Kidney (tissue), 14 donors: Measurements from ENCODE around the gene CLIP3. TPM values are rescaled to one million over a fixed set of nuclear protein-coding genes. Genes with fewer than 3 reads are reported as not detected.

Experiments used
- DNase-seq, 5 donors: peaks; one replicate each; pipeline ENCODE4 v3.0.0-alpha.2; 2013 to 2020
- FAIRE-seq: peaks from 2 replicates; lab custom pipeline; 2012; peaks lifted over from hg19 to GRCh38; lab: Jason Lieb, UNC
- H3K27ac ChIP-seq, 2 donors: one replicate each; pipeline ENCODE4 v1.7.0; 2013; ENCODE audit warnings: low read depth in 2 of 2, low read length in 2 of 2, inconsistent platforms in 1 of 2
- H3K27me3 ChIP-seq: one replicate; pipeline ENCODE4 v1.7.1; 2013; ENCODE audit warnings: low read length, inconsistent platforms; ENCODE audit not compliant: control insufficient read depth, insufficient read depth
- H3K36me3 ChIP-seq, 3 donors: one replicate each; pipeline versions ENCODE4 v1.7.0 to v1.7.1; 2013; ENCODE audit warnings: low read length in 3 of 3, control low read depth in 1 of 3, inconsistent platforms in 1 of 3; ENCODE audit not compliant: insufficient read depth in 3 of 3, control insufficient read depth in 2 of 3
- H3K4me1 ChIP-seq, 3 donors: one replicate each; pipeline versions ENCODE4 v1.7.0 to v1.7.1; 2013; ENCODE audit warnings: low read length in 3 of 3, inconsistent platforms in 1 of 3, low read depth in 1 of 3; ENCODE audit not compliant: control insufficient read depth in 2 of 3, insufficient read depth in 2 of 3
- H3K4me3 ChIP-seq, 3 donors: one replicate each; pipeline versions ENCODE4 v1.7.0 to v1.8.1; 2013; ENCODE audit warnings: low read length in 3 of 3, control low read depth in 1 of 3, inconsistent platforms in 1 of 3
- H3K9ac ChIP-seq, 3 donors: one replicate each; pipeline versions ENCODE4 v1.7.0 to v1.7.1; 2013; ENCODE audit warnings: low read length in 3 of 3, control low read depth in 1 of 3, inconsistent platforms in 1 of 3
- H3K9me3 ChIP-seq, 3 donors: one replicate each; pipeline versions ENCODE4 v1.7.0 to v1.7.1; 2013; ENCODE audit warnings: low read length in 3 of 3, control low read depth in 1 of 3, inconsistent platforms in 1 of 3; ENCODE audit not compliant: control insufficient read depth in 2 of 3, insufficient read depth in 1 of 3
- intact Hi-C: fragments of 100-400 bp; cut with DNase I; formaldehyde crosslinking; loops from one replicate; pipeline ENCODE4 v1.11.1; 2022
- polyA plus RNA-seq: library from polyadenylated mRNA; stranded (reverse); fragments of 350-450 nt; fragmentation: Illumina TruSeq; extraction: RNeasy Lipid Tissue Mini Kit (QIAGEN cat#74804); gene quantifications from one replicate; pipeline ENCODE4 v1.2.3, GENCODE V29; 2014; ENCODE audit warnings: low read depth, low replicate concordance; ENCODE audit not compliant: insufficient read depth
- total RNA-seq: library from RNA; stranded (reverse); fragmentation: NEBNext Ultra II Directional; extraction: Animal tissue kit (Norgen Biotek cat#: 25700); gene quantifications from one replicate; pipeline ENCODE4 v1.2.1, GENCODE V29; 2021
- TF ChIP-seq, protein P1 (sequence below): IDR thresholded peaks from 3 replicates; pipeline ENCODE4 v1.5.1; 2012; ENCODE audit warnings: mild to moderate bottlenecking, moderate library complexity, borderline replicate concordance; ENCODE audit not compliant: insufficient read depth; ENCODE audit errors: extremely low read depth
- donor health status: control.
- donor health status: control.
- donor health status: control.
- donor health status: control.
- donor health status: control.
- donor health status: DM: yes; HTN: yes; CAD: no.
- donor health status: Normal renal cell carcinoma (clear cell type).

The CLIP3 gene
- total and polyA plus RNA-seq, 2 donors from 2014 or later = 10.3 to 12.3 TPM

DNA sequence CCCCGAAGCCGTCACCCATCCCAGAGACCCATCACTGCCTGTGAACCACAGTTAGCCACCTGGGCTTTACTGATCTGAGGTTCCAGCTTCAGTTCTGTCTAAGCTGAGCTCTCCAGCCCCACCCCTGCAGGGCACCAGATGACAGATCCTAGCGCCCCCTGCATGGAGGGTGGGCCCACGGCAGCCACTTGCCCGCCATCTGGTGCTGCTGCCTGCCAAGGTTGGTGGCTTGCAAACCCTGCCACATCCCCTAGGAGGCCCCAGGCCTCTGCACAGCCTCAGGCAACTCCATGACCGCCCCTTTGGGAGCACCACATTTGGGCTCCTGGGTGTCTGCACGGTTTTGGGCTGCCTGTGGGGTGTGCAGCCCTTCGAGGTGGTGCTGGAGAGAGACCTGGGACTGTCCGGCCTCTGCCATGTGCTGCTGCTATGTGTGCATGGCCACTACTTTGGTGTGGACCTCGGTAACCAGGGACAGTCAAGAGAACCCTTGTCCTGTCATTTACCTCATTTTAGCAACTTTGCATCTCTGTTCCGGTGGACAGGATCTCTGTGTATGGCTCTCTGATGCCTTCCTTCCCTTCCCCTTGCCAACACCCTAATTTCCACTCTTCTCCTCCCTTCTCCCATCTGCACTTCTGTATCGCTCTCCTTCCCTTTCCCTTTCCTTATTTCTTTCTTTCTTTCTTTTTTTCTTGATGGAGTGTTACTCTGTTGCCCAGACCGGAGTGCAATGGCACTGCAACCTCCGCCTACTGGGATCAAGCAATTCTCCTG lies 55.0 kb downstream of the CLIP3 start:
- no peak for DNase-seq
- Histone ChIP-seq H3K27ac (no peak overlapping the region), H3K4me1 (no peaks in the 10 kb centered on the region), H3K36me3 (no peaks in the 10 kb centered on the region), H3K9me3 (no peaks in the 10 kb centered on the region), H3K4me3 (no peak overlapping the region), H3K27me3 (no peaks in the 10 kb centered on the region), H3K9ac (no peak overlapping the region)
- no peak for FAIRE-seq
- TF ChIP-seq, protein P1, sequence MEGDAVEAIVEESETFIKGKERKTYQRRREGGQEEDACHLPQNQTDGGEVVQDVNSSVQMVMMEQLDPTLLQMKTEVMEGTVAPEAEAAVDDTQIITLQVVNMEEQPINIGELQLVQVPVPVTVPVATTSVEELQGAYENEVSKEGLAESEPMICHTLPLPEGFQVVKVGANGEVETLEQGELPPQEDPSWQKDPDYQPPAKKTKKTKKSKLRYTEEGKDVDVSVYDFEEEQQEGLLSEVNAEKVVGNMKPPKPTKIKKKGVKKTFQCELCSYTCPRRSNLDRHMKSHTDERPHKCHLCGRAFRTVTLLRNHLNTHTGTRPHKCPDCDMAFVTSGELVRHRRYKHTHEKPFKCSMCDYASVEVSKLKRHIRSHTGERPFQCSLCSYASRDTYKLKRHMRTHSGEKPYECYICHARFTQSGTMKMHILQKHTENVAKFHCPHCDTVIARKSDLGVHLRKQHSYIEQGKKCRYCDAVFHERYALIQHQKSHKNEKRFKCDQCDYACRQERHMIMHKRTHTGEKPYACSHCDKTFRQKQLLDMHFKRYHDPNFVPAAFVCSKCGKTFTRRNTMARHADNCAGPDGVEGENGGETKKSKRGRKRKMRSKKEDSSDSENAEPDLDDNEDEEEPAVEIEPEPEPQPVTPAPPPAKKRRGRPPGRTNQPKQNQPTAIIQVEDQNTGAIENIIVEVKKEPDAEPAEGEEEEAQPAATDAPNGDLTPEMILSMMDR = no peak
- intact Hi-C loops = no loop called here

DNA sequence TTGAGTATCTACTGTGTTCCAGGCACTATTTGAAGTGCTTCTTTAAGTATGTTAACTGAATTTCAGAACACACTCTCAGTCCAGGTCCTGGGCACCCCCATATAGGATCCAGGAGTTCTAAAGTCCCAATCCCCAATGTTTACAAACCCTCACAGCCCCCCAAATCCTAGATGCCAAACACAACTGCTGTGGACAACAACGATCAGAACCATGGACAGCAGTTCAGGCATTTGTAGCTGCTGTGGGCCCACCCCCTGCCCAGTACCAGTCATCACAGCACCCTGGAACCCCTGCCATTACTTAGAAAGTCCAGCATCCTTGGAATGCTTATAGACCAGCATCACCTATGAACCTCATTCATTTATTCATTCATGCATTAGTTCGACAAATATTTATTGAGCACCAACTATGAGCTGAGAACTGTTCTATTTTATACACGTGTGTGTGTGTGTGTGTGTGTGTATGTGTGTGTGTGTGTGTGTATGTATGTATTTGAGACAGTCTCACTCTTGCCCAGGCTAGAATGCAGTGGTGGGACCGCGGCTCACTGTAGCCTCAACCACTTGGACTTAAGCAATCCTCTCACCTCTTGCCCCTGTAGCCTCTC lies 57.0 kb downstream of the CLIP3 start:
- Histone ChIP-seq H3K4me3 (no peak overlapping the region), H3K9me3 (no peaks in the 10 kb centered on the region), H3K27me3 (no peaks in the 10 kb centered on the region), H3K4me1 (no peaks in the 10 kb centered on the region), H3K9ac (no peak overlapping the region), H3K27ac (no peak overlapping the region), H3K36me3 (no peaks in the 10 kb centered on the region)
- DNase-seq (peak in 3 of 5 donors; percentile 46 to 71 (median 54)), FAIRE-seq (no peak)
- TF ChIP-seq, protein P1 = no peak
- intact Hi-C loops = no loop called here

DNA sequence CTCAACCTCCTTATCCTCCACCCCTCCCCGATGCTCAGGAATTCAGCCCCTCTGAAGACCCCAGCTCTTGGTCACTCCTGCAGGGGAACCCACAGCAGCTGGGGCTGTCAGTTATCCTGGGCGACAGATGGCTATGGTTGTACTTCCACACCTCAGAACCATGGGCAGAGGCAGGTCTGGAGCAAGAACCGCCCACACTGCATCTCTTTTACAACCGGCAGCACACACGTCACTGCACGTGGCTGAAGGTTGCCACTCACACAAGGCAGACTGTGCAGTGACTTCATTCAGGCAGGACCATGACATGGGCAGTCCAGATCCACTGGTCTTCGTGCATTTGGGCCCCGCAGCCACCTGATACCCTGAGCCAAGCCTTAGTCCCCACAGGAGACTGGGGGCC lies 59.2 kb downstream of the CLIP3 start:
- Histone ChIP-seq H3K9ac (no peak overlapping the region), H3K27ac (no peak overlapping the region), H3K27me3 (no peaks in the 10 kb centered on the region), H3K9me3 (no peaks in the 10 kb centered on the region), H3K4me3 (no peak overlapping the region), H3K36me3 (no peaks in the 10 kb centered on the region), H3K4me1 (no peaks in the 10 kb centered on the region)
- DNase-seq = no peak
- intact Hi-C loops = no loop called here
- no peak for FAIRE-seq
- TF ChIP-seq, protein P1 = no peak
